CD4-positive, alpha-beta T cell treated with Interleukin-6 for 4 hours (primary cell): ENCODE data around the gene SLC17A9.
A peak's percentile ranks its signal among the peaks of the same experiment; 100 is the strongest.

Source experiments
- DNase-seq: peaks from one replicate; pipeline ENCODE4 v3.0.0-alpha.2; 2020; ENCODE audit warnings: mixed read lengths

SLC17A9 gene

DNA sequence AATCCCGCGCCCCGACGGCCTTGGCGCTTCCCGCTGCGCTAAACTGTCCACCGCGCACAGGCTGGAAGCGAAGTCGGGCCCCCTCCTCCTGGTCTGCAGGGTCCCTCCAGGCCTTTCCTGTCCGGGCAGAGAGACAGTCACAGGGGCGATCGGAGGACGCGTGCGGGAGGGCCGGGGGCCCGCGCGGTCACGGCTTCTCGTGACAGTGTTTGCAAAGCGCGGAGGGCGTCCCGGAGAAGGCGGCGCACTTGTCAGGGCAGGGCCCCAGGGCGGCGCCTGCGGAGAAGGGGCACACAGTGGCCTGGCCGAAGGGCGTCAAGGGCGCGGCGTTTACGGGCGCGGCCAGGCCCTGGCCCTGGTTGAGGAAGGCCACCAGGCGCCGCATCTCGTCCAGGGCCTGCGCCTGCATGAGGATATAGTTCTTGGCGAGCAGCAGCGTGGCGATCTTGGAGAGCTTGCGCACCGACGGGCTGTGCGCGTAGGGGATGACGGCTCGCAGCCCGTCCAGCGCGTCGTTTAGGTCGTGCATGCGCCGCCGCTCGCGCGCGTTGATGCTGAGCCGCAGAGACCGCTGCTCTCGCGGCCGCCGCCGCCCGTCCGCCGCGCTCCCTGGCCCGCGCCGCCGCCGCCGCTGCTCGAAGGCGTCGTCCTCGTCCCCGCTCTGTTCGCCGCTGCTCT, 53.5 kb downstream of the SLC17A9 start:
- DNase-seq, result no peak

DNA sequence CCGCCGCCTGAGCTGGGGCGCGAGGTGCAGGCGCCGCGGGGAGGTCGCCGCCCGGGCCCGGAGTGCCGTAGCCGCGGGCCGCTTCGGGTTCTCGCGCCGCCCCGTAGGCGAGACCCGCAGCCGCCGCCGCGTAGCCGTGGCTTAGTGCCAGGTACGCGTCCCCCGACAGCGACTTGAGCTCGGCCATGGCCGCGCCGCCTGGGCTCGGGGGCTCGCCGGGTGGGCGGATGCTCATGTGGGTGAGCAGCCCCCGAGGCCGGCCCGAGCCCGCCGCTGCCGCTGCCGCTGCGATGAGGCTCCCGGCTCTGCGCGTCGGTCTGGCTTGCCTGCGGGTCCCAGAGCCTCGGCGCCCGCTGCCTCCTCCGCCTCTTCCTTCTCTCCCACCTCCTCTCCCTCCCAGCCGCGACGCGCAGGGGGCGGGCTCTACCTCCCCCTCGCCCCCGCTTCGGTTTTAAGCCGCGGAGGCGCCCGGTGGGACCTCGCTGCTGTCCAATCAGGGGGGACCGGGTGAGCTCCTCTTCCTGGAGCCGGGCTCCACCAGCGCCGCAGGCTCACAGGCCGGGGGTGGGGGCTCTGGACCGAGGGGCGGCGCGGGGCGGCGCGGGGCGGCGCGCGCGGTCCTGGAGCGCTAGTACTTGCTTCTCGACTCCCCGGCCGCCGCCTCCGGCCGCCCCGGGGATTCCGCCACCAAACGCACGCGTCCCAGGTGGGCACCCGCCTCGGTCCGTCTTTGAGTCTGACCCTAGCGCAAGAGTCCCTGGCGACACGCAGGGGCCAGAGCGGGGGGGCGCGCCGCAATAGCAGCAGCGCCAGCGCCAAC, 54.2 kb downstream of the SLC17A9 start, which contains the start of gene BHLHE23:
Gene BHLHE23, minus strand, starts transcription at position 425 of the 820 bp plus-strand sequence. Its CDS starts 190 bp downstream, at position 235.
- DNase-seq, result peak; percentile 13

DNA sequence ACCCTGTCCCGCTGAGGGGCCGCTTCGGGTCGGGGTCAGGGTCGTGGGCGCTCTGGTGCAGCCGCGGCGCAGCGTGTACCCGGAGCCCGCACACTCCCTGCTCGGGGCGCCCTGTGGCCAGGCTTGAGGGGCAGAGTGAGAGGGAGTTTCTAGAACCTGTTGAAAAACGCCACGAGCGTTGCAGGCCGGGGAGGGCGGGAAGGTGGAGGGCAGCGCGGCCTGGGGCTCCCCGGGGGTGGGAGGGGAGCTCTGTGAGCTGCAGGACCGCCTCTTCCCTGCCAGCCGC, 54.8 kb downstream of the SLC17A9 start:
- DNase-seq, result no peak

DNA sequence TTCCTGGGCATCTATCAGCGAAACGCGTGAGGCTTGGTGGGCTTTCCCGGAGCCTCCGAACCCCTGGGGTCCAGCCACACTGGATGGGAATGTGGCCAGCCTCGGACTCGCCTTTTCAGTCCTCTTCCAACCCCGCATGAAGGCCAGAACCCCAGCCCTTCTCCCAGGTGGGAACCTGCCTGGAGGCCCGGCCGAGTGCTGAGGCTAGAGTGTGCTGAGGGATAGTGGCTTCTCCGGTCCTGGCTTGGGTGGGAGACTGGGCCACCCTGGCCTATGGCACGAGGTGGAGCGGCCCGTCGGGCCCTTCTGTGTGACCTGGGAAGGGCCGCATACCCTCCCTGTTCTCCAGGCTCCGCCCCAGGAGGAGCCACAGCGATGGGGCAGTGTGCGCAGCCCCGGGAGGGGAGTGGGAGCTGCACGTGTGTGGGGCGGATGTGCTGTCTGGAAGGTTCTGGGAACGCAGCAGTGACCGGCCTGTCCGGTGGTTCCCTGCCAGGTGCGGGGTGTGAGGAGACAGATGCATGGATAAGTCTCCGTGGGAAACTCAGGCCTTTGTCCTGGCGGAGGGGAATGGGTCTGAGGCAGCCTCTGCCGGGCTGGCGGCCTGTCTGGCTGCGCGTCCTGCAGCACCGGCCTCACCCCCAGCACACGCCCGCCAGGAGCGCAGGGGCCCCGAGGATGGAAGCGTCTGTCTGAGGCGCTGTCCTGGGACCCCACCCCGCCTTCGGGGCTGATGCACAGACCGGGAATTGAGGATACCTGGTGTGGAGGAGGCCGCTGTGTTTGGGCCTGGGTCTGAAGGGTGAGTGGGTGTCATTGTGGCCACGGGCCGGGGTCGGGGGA, 55.4 kb downstream of the SLC17A9 start:
- DNase-seq, result no peak

DNA sequence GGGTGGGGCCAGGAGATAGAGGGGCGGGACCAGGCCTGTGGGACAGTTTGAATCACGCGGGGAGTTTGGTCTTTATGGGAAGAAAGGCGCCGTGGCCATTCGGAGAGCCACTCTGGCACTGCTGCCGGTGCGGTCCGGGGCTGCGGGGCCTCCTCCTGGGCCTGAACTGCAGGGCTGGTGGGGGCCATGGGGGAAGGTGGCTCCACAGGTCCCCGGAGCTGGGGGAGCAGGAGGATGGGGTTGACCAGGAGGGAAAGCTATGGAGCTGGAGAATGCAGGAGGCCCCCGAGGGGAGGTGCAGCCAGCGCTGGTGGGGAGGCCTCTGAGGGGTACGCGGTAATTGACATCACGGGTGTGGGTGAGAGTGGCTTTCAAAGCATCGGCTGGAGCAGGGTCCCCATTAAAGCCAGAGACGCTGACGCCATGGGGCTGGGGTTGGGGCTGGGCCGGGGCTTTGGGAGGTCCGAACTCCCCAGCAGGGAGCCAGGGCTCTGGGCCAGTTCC, 56.1 kb downstream of the SLC17A9 start:
- DNase-seq, result no peak

DNA sequence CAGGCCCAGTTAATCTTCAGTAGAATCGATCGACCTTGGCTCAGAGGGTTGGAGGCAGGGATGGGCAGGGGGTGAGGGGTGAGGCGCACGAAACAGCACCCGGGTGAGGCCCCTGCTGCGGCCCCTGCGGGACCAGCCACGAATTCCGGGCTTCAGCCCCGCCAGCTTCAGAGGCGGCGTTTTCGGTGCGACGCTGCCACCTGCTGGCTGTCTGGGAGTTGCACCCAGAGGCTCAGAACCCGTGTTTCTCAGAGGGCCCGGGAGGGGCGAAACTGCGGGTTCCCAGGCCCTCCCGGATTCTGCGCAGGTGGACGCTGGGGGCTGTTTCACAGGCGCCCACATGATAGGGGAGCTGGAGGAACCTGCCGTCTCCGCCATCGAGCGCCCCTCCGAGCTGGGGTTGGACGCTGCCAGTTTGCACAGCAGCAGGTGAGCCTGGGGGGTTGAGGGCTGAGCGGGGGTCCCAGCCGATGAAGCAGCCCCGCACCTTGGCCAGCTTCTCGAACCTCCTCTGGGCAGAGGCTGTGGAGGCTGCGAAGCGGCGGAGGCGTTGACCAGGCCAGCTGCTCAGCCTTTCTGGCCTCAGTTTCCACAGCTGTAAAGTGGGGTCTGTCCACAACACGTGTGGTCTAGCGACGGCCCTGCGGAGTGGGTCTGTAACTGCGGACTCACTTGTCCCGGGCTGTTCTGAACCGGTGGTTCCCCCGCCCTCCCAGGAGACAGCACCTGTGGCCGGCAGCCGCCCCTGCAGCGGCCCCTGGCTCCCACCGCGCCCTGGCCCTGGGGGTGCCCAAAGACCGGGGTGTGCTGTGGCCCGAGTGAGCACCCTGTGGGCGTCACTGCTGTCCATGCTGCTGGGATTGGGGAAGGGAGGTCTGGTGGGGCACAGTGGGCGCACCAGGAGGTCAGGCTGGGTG, 56.8 kb downstream of the SLC17A9 start:
- DNase-seq, result peak; percentile 89

DNA sequence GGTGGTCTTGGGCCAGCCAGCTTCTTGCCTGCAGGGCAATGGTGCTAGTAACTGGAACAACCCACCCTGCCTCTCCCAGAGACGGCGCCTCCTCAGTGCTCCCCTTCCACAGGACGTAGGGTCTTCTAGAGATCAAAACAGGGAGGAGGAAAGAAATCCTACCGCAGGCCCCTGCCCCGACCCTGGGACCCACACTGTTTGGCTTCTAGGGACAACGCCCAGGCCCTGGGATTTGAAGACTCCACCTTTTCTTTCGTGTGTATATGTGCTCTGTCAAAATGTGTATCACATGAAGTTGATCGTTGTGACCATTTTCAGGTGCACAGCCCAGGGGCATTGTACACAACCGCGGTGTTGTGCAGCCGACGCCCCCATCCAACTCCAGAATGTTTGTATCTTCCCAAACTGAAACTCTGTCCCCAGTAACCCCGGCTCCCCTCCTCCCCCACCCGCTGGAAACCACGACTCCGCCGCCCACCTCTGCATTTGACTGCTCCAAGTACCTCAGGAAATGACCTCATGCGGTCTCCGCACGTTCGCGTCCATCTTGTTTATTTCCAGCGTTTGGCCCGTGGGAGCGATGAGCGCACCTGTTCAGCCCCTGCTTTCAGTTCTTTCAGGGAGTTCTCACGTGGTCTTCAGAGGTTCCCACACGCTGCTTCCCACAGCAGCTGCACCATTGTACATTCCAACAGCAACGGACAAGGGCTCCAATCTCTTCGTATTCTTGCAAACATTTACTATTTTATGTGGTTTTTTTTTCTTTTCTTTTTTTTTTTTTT, 57.7 kb downstream of the SLC17A9 start:
- DNase-seq, result peak; percentile 72

DNA sequence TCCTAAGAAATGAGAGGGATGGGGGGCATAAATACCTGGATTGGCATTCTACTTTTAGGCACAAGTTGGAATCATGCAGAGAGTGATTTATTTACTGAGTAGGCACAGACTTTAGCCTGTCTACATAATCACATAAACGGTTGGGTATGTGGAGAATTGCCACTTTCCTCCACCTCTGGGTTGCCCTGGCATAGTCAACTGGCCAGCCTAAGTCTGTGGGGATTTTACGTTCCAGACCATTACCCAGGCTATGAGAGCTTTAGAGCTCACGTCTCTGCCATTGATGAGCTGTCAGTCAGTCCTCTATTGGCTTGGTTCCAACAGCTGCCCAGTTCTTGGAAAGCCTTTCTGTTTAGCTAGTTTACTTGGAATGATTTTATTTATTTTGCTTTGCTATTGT, 59.3 kb downstream of the SLC17A9 start:
- DNase-seq, result no peak

DNA sequence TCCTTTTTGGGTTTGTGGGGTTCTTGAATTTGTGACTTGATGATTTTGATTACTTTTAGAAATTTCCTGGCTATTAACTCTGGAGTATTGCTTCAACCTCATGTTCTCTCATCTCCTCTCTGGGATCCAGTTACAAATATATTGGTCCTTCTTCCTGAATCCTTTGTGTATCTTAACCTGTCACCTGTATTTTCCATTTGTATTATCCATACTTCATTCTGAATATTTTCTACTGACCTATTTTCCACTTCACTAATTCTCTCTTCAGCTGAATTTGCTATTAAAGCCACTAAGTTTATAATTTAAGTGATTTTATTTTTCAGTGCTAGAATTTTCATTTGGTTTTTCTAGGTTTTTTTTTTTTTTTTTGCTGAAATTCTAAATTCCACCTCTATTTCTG, 60.7 kb downstream of the SLC17A9 start:
- DNase-seq, result no peak

DNA sequence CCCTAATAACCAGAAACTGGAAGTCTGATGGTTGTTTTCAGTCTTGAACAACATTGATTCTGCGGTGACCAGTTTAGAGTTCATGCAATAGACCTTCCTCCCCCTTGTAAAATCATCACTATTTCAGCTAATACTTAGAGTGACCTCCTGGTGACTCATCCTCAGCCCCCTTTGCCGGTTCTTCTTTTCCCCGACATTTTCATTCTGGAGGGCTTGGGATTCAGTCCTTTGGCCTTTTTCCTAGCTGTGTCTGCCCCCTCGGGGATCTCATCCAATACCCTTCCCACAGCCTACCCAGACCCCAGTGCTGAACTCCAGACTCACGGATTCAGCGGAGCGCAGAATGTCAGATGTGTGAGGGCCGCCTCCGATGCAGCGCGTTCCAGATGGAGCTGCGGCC, 61.8 kb downstream of the SLC17A9 start:
- no peak for DNase-seq

DNA sequence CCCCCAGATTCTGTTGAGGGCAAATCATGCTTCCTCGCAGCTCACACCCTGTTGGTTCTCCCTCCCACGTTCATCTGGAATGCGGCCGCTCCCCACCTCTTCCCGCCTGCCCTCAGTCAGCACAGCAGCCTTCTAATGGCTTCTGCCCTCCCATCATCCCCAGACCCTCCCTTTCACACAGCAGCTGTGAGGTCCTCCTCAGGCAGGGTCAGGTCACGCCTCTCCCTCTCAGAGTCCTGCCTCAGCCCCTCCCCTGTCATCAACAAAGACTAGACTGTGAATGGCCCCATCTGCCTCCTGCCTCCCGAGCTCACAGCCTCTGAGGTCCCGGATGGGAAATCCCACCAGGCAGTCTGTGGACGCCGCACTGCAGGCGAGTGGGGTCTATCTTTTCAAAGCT, 62.2 kb downstream of the SLC17A9 start:
- DNase-seq, result no peak

DNA sequence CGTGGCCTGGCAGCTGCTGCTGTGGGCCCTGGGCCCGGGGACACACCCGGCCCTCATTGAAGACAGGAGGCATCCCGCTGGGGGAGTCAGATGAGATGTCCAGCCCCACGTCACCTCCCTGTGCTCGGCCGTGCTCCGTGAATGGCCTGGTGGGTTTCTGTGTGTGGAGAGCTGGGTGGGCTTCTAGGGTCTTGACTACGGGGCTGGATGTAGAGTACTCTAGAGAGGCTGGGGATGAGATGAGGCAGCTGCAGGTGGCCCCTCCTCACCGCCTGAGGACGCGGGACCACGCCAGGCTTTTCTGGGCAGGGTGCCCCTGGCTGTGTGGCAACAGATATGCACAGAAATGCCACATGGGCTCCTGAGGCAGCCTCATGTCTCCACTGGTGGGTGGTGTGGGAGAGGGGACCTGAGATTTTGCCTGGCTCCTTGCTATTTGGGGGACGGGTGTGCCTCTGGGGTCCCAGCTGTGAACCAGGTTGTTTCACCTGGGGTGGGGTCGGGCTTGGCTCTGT, 62.7 kb downstream of the SLC17A9 start:
- DNase-seq, result no peak

DNA sequence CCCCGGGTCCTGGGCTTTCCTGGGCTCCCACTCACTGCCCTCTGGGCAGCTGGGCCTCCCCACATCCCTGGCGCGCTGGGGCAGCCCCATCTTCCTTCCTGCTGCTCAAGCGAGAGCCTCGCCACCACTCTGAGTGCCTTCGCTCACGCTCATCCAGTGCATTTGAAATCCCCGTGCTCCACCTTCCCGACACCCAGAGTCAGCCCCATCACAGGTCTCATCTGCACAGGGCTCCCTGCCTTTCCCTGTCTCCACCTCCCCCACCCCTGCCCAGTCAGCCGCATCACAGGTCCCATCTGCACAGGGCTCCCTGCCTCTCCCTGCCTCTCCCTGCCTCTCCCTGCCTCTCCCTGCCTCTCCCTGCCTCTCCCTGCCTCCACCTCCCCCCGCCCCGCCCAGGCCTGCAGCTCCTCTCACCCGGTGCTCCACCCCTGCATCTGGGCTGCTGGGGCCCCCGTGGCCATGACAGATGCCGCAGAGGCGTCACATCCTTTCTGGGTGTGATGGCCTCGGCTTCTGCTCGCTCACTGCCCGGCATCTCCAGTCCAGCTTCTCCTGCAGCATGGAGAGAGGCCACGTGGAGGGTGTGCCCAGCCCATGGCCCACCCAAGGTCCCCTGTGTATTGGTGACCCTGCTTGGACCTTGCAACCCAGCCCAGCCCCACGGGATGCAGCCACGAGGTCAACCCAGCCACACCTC, 63.3 kb downstream of the SLC17A9 start:
- DNase-seq, result no peak

DNA sequence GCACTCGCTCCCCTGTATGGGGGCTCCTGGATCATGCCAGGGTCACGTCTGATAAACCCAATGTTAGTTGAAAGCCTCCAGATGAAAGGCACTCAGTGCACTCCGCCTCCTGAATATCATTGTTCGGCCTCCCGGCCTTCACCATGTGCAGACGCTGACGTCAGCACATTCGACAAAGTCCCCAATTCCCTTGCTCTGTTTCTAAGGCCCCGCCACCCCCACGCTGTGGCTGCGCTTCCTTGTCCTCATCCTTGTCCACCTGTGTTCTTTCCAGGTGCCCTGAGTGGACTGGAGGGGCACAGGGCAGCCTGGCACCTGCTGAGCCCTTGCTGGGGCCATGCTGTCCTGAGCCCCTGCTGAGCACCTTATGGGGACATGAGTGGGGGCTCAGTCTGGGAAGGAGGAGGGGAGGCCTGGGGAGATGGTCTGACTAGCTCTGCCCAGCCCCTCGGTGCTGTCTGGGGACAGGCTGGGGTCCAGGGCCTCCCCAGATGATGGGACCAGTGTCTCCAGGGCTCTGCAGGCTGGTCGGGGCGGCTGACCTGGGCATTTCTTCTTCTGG, 64.1 kb downstream of the SLC17A9 start:
- DNase-seq, result no peak

DNA sequence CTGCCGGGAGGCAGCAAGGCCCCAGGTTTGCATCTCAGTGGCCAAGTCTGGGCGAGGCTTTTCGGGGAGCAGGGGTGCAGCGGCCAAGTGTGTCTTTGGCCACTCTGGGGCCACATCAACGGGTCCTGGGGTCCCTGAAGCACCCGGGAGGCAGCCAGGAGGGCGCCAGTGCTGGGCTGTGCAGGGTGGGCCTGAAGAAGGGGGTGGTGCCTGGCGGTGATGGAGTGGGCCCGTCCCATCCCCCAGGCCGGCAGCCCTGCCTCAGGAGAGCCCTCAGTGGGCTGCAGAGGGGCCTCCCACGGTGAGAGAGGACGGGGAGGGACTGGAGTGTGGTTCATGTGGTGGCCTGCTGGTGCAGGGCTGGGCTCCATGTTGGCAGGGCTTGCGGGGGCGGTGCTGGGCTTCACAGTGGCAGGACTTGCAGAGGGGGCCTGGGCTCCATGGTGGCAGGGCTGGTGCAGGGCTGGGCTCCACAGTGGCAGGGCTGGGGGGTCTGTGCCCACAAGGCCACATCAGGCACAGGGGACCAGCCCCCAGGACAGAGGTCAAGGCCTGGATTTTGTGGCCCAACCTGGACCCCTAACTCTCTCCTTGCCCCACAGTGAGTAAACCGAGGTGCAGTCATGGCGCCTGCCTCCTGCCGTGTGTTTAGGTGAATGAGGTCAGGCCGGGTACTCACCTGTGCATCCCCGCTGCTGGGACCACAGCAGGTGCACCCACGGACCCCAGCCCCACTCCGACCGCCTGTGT, 64.7 kb downstream of the SLC17A9 start:
- DNase-seq, result no peak

DNA sequence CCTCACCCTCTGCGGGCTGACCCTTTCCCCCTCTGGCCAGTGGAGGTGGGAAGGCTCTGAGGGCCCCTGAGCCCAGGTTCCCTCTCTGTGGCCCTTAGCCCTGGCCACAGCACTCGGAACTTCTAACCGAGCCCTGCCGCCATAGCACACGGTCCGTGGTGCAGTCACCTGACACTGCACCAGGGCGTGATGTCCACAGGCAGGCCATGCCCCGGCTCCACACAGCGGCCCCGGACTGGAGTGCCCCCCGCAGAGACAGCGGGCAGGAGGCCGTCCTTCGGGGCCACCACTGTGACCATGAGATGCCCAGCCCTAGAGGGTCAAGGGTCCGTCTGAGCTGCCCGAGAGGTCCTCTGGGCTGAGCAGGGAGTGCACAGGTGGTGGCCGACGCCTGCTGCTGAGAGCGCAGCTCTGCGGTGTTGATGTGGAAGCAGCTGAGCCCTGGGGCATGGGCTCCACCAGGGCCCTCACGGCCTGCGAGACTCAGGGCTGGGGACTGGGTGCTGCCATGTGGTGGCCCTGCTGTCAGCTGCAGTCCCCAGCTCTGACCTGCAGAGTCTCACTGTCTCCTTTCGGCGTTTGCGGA, 65.4 kb downstream of the SLC17A9 start:
- no peak for DNase-seq
